Measurements from ENCODE around the gene RPL13.

- TF ChIP-seq POLR2AphosphoS5 (IDR thresholded peaks at IDR 0.05) (no peak), CTCF (IDR thresholded peaks at IDR 0.05 in 8 of 11, conservative IDR thresholded peaks at IDR 0.05 in 3 of 11) (no peak), POLR2A (IDR thresholded peaks at IDR 0.05) (no peak)
Measured at GRCh38 chr16:89595330-89596060, 35.0 kb downstream of the RPL13 start.
